NCI-H526 treated with DMSO at 0.1 percent for 48 hours (cell line): ENCODE measurements around the gene FGFBP1.

Experiments used
- DNase-seq: peaks from one replicate; lab custom pipeline; 2025; lab: John Stamatoyannopoulos, UW

The FGFBP1 gene

GRCh38 chr4:15938640-15939039 is at the start of gene FGFBP1:
Gene FGFBP1 (minus strand): TSS chr4:15938740. CDS start chr4:15936632, 2,108 bp downstream.
- no peak for DNase-seq

DNA sequence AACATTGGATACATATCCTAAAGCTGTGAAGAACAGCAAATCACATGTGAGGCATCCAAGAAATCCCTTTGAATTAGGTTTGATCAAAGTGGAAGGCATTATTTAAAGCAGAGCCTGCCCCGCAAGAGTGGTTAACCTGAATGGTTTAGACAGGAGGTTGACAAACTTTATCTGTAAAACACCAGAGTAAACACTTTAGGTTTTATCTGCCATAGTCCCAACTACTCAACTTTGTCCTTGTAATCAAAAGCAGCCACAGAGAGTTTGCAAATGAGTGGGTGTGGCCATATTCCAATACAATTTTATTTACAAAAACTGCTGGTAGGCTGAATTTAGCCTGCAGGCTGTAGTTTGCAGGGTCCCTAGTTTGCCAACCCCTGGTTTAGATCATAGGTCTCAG is 49.7 kb upstream of the FGFBP1 start:
- no peak for DNase-seq

DNA sequence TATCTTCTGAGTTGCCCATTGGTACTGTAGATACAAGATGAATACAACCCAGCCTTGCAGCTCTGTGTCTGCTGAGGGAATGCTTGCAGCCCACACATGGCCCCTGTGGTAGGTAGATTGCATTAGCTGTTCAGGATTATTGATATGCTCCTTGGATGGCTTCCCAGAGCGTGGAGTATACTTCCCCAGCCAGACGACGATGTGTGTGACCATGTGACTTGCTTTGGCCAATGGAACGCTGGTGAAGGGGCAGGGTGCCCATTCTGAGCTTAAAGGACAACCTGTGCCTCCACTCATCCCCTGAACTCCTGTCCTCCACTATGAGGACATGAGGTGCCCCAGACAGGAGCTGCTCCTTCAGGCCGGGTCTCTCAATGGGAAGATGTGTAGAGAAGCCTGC is 48.4 kb upstream of the FGFBP1 start:
- no peak for DNase-seq

DNA sequence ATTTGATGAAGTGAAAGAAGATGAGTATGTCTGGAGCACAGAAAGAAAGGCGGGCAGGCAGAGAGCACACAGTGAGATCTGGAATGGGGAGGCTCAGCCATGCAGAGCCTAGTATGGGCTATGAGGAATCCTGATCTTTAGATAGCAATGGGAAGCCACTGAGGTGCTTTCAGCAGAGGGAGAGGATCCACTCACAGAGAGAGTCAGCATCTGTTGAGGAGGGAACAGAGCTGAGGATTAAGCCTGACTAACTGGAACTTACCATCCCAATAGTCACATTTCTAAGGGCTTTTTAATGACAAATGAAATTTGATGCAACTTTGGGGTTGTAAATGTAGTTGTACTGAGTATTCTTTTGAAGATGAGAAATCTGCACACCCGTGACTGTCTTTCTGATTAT is 45.1 kb upstream of the FGFBP1 start:
- no peak for DNase-seq

- no peak for DNase-seq
These were observed 44.4 kb upstream of the FGFBP1 start for GRCh38 chr4:15982842-15983524.

DNA sequence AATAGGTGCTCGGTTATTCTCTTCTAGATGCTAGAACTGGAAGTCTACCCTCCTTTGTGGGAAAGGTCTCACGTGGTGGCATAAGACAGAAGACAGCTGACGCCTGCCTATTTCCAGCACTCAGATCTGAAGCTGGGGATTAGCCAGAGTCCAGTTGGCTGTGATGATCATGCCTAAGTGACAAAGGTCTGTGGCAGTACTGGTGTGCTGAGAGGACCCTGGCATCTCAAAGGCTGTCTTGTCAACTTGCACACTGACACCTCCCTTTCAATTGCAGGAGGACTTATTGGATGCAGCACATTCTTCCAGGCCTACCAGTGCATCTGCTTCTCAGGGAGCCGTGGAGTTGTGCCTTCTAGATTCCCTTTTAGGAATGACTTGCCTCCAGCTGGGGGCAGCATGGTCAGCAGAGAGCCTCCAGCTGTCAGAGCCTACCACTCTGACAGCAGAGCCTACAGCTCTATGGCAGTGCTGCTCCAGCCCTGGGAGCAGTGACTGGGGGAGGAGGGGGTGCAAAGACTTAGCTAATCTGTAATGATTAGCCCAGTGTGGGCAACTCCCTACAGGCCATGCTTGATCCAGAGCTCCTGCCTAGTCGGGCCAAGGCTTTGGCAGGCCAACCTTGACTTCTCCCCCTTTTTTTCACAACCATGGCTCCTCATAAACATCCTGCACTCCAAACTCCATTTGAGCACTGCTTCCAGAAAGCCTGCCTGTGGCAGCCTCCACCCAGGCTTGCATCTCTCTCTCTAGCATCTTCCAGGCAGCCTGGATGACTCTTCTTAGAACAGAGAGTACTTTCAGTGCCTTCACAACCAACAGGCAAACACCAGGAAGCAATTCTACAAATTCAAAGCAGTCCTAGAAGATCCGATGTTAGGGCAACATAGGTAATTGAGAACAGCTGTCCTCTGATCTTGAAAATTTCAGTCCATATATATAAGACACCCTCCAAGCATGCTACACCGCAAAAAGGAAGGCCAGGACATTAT is 38.2 kb upstream of the FGFBP1 start:
- DNase-seq: no peak

- DNase-seq: no peak
These were observed 32.7 kb upstream of the FGFBP1 start for GRCh38 chr4:15971068-15971801.

DNA sequence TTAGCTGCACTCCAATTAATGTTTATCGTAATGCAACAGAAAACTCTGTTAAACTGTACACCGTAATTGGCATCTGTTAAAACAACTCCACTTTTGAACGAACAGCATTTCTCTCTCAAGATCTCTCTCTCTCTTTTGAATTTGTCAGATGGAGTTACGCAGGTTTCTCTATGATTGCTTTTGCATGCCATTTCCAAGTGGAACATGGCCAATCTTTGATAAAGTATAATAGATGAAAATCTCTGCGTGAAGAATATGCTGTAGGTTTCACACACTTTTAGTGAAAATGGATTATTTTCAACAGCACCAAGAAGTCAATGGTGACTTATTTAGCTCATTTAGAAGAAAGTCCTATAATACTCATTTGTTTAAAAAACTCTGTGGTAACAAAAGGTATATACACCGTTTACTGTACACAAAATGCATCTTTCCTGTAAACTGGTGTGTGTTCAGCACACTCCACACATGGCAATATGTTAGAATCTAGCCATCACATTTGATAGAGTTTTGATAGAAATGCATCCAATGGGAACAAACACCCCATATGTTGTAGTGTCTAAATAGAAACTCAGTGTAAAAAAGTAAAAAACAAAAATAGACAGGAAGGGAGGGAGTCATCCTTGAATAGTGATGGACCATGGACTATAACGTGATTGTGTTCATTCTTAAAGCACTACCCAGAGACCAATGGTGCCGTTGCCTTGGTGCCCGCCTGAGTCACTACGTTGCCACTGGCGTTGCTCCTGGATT is 30.2 kb upstream of the FGFBP1 start:
- no peak for DNase-seq

- no peak for DNase-seq
These were observed 26.8 kb upstream of the FGFBP1 start for GRCh38 chr4:15965325-15965724.

GRCh38 chr4:15964159-15964558 is 25.6 kb upstream of the FGFBP1 start:
- DNase-seq: no peak

DNA sequence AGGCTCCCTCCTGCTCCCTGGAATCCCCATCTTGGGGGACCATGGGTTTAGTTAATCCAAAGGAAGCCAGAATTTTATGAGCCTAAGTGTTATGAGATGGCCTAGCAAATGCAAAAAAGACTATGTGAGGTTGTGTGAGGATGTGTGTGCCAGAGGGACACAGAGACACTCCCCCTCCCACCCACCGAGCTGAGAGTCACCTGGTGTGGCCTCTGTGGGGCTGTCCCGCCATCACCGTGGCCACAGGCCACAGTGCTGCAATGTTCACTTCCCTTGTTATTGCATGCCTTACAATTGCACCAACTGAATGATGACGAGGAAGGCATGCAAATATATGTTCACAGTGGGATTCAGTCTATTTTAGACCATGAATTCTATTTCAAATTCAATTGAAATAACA is 25.0 kb upstream of the FGFBP1 start:
- DNase-seq: no peak

GRCh38 chr4:15963001-15963451 is 24.5 kb upstream of the FGFBP1 start, which contains the start of gene FGFBP2:
Gene FGFBP2 (minus strand): TSS chr4:15963175. CDS start chr4:15963129, 46 bp downstream.
- DNase-seq: no peak

- no peak for DNase-seq
These were observed 23.4 kb upstream of the FGFBP1 start for GRCh38 chr4:15961781-15962510.

DNA sequence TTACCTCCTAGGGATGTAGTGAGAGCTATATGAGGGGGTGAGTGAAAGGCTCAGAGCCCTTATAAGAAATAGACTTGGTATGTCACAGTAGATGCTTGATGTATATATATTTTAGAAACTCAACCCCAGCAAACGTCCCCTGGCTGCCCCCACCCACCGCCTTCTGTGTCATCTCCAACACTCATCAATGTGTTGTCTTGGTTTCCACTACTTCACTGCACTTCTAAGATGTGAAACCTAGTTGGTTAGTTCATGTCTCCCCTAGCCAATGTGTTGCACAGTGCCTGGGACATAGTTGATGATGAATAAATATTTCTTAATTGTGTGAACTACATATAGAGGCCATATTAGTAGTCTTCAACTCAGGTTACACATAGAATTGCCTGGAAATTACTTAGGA is 20.0 kb upstream of the FGFBP1 start:
- no peak for DNase-seq

DNA sequence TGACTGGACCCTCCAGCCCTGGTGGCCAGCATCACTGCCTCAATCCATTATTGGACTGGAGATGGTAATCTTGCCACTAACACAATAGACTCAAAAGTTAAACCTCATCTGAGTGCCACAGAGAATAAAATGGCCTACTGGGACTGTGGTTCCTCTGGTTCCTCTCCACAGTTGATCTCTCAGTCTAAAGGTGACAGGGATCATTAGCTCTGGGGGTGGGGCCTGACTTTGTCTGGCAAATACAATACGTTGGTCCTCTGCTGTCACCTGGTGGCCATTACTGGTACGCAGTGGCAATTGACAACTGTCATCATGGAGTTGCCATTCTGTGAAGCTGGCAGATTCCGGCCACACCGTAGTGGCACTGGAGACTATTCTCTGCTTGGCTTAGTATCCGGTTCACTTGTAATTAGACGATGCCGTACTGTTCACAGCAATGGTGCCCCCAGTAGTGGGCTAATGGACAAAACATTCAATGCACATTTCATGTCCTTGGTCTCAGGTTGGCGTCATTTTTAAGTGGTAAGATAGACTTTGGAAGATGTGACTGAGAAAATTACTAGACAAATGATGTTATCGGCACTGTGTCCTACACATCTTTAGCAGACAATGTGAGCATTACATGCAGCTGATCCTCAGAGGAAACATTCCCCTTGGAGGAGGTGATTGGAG is 17.8 kb upstream of the FGFBP1 start:
- peak; percentile 15 for DNase-seq

GRCh38 chr4:15955670-15956069 is 17.1 kb upstream of the FGFBP1 start:
- DNase-seq: no peak

DNA sequence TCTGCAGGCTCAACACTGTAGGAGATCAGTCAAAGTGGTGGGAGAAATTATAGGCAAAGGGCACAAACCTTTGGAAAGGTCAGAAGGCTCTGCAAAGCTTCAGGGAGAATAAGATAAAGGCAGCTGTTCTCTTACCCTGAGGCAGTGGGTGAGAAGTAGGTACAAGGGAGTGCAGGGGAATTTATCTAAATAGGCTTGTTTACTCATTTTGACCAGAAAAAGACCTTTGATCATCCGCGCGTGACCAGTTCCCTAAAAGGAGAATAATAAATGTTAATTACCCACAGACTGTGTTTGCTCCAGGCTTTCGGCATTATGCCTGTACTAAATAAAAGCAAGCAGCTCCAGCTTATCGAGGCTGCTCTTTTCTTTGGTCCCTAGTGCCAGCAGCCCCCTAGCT is 15.1 kb upstream of the FGFBP1 start:
- no peak for DNase-seq

DNA sequence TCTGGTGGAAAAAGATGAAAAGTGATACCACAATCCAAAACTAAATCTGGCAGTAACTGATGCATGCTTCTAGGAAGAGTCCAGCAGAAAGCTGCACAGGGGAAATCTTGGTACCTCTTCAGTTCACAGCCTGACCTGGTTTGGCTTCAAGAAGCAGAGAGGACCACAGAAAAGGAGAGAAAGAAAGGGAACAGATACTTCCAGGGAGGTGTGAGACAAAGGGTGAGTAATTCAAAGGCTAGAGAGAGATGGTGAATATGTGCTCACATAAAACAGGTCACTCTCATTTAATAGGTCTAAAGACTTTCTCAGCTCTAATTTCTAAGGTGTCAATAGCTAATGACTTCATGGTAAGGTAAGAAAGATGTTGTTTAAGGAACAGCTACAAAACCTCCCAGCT is 13.2 kb upstream of the FGFBP1 start:
- no peak for DNase-seq

GRCh38 chr4:15948826-15949225 is 10.3 kb upstream of the FGFBP1 start:
- no peak for DNase-seq

- no peak for DNase-seq
These were observed 9.1 kb upstream of the FGFBP1 start for GRCh38 chr4:15947684-15948083.
